Mesenchymal stem cell (in vitro differentiated cells and primary cell): ENCODE data around the gene SLC16A14.

ENCODE experiments used
- DNase-seq: peaks from one replicate; pipeline ENCODE4 v3.0.0-alpha.2; 2013
- H2AFZ ChIP-seq: one replicate; pipeline ENCODE4 v1.6.1; 2013; ENCODE audit warnings: low read depth, mild to moderate bottlenecking, control low read depth, inconsistent platforms, low read length, moderate library complexity
- H2AK5ac ChIP-seq: 2 replicates; pipeline ENCODE4 v1.6.1; 2013; ENCODE audit warnings: low read length, moderate library complexity, mild to moderate bottlenecking, inconsistent platforms; ENCODE audit not compliant: severe bottlenecking
- H2BK120ac ChIP-seq: one replicate; pipeline ENCODE4 v1.6.1; 2013; ENCODE audit warnings: low read depth, mild to moderate bottlenecking, inconsistent platforms, low read length, moderate library complexity
- H2BK12ac ChIP-seq, 2 experiments: one replicate each; pipeline ENCODE4 v1.6.1; 2013; ENCODE audit warnings: inconsistent platforms in 2 of 2, low read length in 2 of 2, mild to moderate bottlenecking in 2 of 2, moderate library complexity in 2 of 2, control low read depth in 1 of 2
- H2BK15ac ChIP-seq: one replicate; pipeline ENCODE4 v1.6.1; 2013; ENCODE audit warnings: mild to moderate bottlenecking, low read depth, inconsistent platforms; ENCODE audit not compliant: poor library complexity, severe bottlenecking
- H2BK5ac ChIP-seq: 2 replicates; pipeline ENCODE4 v1.6.1; 2013; ENCODE audit warnings: low read depth, mild to moderate bottlenecking, low read length, control low read depth, inconsistent platforms; ENCODE audit not compliant: poor library complexity, severe bottlenecking
- H3K14ac ChIP-seq, 2 experiments: one replicate each; pipeline ENCODE4 v1.6.1; 2013; ENCODE audit warnings: inconsistent platforms in 2 of 2, low read length in 2 of 2, control low read depth in 1 of 2, mild to moderate bottlenecking in 1 of 2, moderate library complexity in 1 of 2
- H3K18ac ChIP-seq, 2 experiments: one replicate each; pipeline ENCODE4 v1.6.1; 2013; ENCODE audit warnings: inconsistent platforms in 2 of 2, low read length in 2 of 2, control low read depth in 1 of 2, low read depth in 1 of 2, mild to moderate bottlenecking in 1 of 2
- H3K23ac ChIP-seq, 2 experiments: one replicate each; pipeline ENCODE4 v1.6.1; 2013; ENCODE audit warnings: inconsistent platforms in 2 of 2, low read length in 2 of 2, mild to moderate bottlenecking in 2 of 2, moderate library complexity in 2 of 2, control low read depth in 1 of 2
- H3K27ac ChIP-seq: 2 replicates; pipeline ENCODE4 v1.5.1; 2013; ENCODE audit warnings: mild to moderate bottlenecking, moderate library complexity, low read length, control low read depth, inconsistent platforms; ENCODE audit not compliant: poor library complexity, severe bottlenecking
- H3K27me3 ChIP-seq, 2 experiments: 2 replicates each; pipeline versions ENCODE4 v1.6.1 to v1.7.0; 2013; ENCODE audit warnings: low read length in 2 of 2, mild to moderate bottlenecking in 2 of 2, moderate library complexity in 2 of 2, control low read depth in 1 of 2, inconsistent platforms in 1 of 2; ENCODE audit not compliant: control insufficient read depth in 1 of 2, insufficient read depth in 1 of 2
- H3K36me3 ChIP-seq, 2 experiments: 2 replicates each; pipeline versions ENCODE4 v1.6.1 to v1.7.0; 2013; ENCODE audit warnings: low read length in 2 of 2, control low read depth in 1 of 2, inconsistent platforms in 1 of 2, low read depth in 1 of 2, mild to moderate bottlenecking in 1 of 2; ENCODE audit not compliant: insufficient read depth in 2 of 2, control insufficient read depth in 1 of 2
- H3K4ac ChIP-seq, 2 experiments: one replicate each; pipeline ENCODE4 v1.6.1; 2013; ENCODE audit warnings: inconsistent platforms in 2 of 2, low read length in 2 of 2, mild to moderate bottlenecking in 2 of 2, moderate library complexity in 2 of 2, control low read depth in 1 of 2, low read depth in 1 of 2
- H3K4me1 ChIP-seq: 2 replicates; pipeline ENCODE4 v1.6.1; 2013; ENCODE audit warnings: low read depth, low read length, control low read depth; ENCODE audit not compliant: control insufficient read depth, insufficient read depth
- H3K4me2 ChIP-seq: 2 replicates; pipeline ENCODE4 v1.6.1; 2013; ENCODE audit warnings: low read length, mild to moderate bottlenecking, inconsistent platforms; ENCODE audit not compliant: poor library complexity, severe bottlenecking
- H3K4me3 ChIP-seq, 2 experiments: 2 replicates each; pipeline versions ENCODE4 v1.5.1 to v1.7.0; 2013; ENCODE audit warnings: low read length in 2 of 2, mild to moderate bottlenecking in 2 of 2, control low read depth in 1 of 2, low read depth in 1 of 2; ENCODE audit not compliant: insufficient read depth in 1 of 2
- H3K79me1 ChIP-seq: replicated peaks from 2 replicates; pipeline ENCODE4 v1.6.1; 2013; ENCODE audit warnings: mild to moderate bottlenecking, control low read depth, low read length, inconsistent platforms; ENCODE audit not compliant: poor library complexity, severe bottlenecking
- H3K9ac ChIP-seq: 2 replicates; pipeline ENCODE4 v1.7.0; 2013; ENCODE audit warnings: mild to moderate bottlenecking, low read length, moderate library complexity
- H3K9me3 ChIP-seq: 2 replicates; pipeline ENCODE4 v1.7.0; 2013; ENCODE audit warnings: mild to moderate bottlenecking, low read length; ENCODE audit not compliant: control insufficient read depth
- H4K8ac ChIP-seq: one replicate; pipeline ENCODE4 v1.6.1; 2013; ENCODE audit warnings: inconsistent platforms, mild to moderate bottlenecking, low read length, moderate library complexity
- H4K91ac ChIP-seq: one replicate; pipeline ENCODE4 v1.6.1; 2013; ENCODE audit warnings: mild to moderate bottlenecking, low read length, inconsistent platforms
- WGBS: methylation state at CpG from one replicate; pipeline ENCODE4 v1.1.7; 2013; ENCODE audit warnings: mixed read lengths; 5-methylcytosine and 5-hydroxymethylcytosine counted together

SLC16A14 gene

GRCh38 chr2:230068016-230068650, 591 bp downstream of the SLC16A14 start:
- under 1% methylated on average over 52 of the region's 60 CpGs for WGBS
- no peak overlapping the region for H3K4ac ChIP-seq
- no peak overlapping the region for H3K14ac ChIP-seq
- no peak overlapping the region for H2BK120ac ChIP-seq
- H3K36me3 ChIP-seq, result no peaks in the 10 kb centered on the region
- no peak overlapping the region for H2BK12ac ChIP-seq
- peak overlapping the region in 1 of 2 experiments; percentile 16 for H3K18ac ChIP-seq
- no peak overlapping the region for H4K91ac ChIP-seq
- peaks cover 0 to 5% of the 10 kb centered on the region in 2 experiments for H3K27me3 ChIP-seq
- no peak overlapping the region for H2BK15ac ChIP-seq
- peak overlapping the region; percentile 62 for H2AFZ ChIP-seq
- peak overlapping the region; percentile 27 for H4K8ac ChIP-seq
- no peak overlapping the region for H2AK5ac ChIP-seq
- H3K27ac ChIP-seq, result no peak overlapping the region
- H2BK5ac ChIP-seq, result no peak overlapping the region
- peaks cover 13% of the 10 kb centered on the region for H3K4me1 ChIP-seq
- peak overlapping the region; percentile 81 for H3K9ac ChIP-seq
- peak overlapping the region in 1 of 2 experiments; percentile 51 for H3K23ac ChIP-seq
- peak; percentile 72 for DNase-seq
- H3K79me1 ChIP-seq, result no peaks in the 10 kb centered on the region
- peak overlapping the region; percentile 61 to 77 for H3K4me3 ChIP-seq
- peaks cover 6% of the 10 kb centered on the region for H3K9me3 ChIP-seq
- peak overlapping the region; percentile 84 for H3K4me2 ChIP-seq

- DNase-seq, result no peak
- Histone ChIP-seq H2BK120ac (no peak overlapping the region), H2BK15ac (no peak overlapping the region), H3K18ac (no peak overlapping the region), H4K91ac (no peak overlapping the region), H3K4ac (no peak overlapping the region), H3K27ac (no peak overlapping the region), H2BK12ac (no peak overlapping the region), H3K14ac (no peak overlapping the region), H3K4me2 (no peak overlapping the region), H3K4me1 (no peaks in the 10 kb centered on the region), H3K27me3 (no peaks in the 10 kb centered on the region), H3K9me3 (no peaks in the 10 kb centered on the region), H2AK5ac (no peak overlapping the region), H2BK5ac (no peak overlapping the region), H3K36me3 (no peaks in the 10 kb centered on the region), H3K9ac (no peak overlapping the region), H3K4me3 (no peak overlapping the region), H2AFZ (no peak overlapping the region), H3K79me1 (no peaks in the 10 kb centered on the region), H4K8ac (no peak overlapping the region), H3K23ac (no peak overlapping the region)
- WGBS, result 90% methylated on average over 3 of the region's 3 CpGs
Observed at GRCh38 chr2:230060672-230061293, 7.9 kb downstream of the SLC16A14 start.

GRCh38 chr2:230053753-230054478, 14.8 kb downstream of the SLC16A14 start:
- DNase-seq, result peak; percentile 3
- no peaks in the 10 kb centered on the region for H3K27me3 ChIP-seq
- H2BK12ac ChIP-seq, result no peak overlapping the region
- H3K27ac ChIP-seq, result peak overlapping the region; percentile 29
- H3K4me2 ChIP-seq, result no peak overlapping the region
- H4K8ac ChIP-seq, result no peak overlapping the region
- no peak overlapping the region for H3K4ac ChIP-seq
- H2BK5ac ChIP-seq, result peak overlapping the region; percentile 8
- H2BK15ac ChIP-seq, result no peak overlapping the region
- H3K4me3 ChIP-seq, result no peak overlapping the region
- no peak overlapping the region for H2AFZ ChIP-seq
- no peaks in the 10 kb centered on the region for H3K4me1 ChIP-seq
- H3K23ac ChIP-seq, result no peak overlapping the region
- no peak overlapping the region for H3K18ac ChIP-seq
- no peak overlapping the region for H2BK120ac ChIP-seq
- no peak overlapping the region for H4K91ac ChIP-seq
- H3K14ac ChIP-seq, result no peak overlapping the region
- no peaks in the 10 kb centered on the region for H3K79me1 ChIP-seq
- H3K9me3 ChIP-seq, result no peaks in the 10 kb centered on the region
- H3K9ac ChIP-seq, result peak overlapping the region; percentile 23
- peak overlapping the region; percentile 91 for H2AK5ac ChIP-seq
- 90% methylated on average over 2 of the region's 2 CpGs for WGBS
- H3K36me3 ChIP-seq, result no peaks in the 10 kb centered on the region

- Histone ChIP-seq H2BK120ac (no peak overlapping the region), H3K4me2 (no peak overlapping the region), H2BK15ac (no peak overlapping the region), H3K4me3 (no peak overlapping the region), H3K9me3 (no peaks in the 10 kb centered on the region), H2BK12ac (no peak overlapping the region), H2BK5ac (no peak overlapping the region), H3K9ac (peak overlapping the region; percentile 37), H3K18ac (no peak overlapping the region), H3K4me1 (no peaks in the 10 kb centered on the region), H2AFZ (no peak overlapping the region), H4K91ac (no peak overlapping the region), H3K79me1 (no peaks in the 10 kb centered on the region), H2AK5ac (no peak overlapping the region), H3K4ac (no peak overlapping the region), H3K23ac (no peak overlapping the region), H3K36me3 (no peaks in the 10 kb centered on the region), H4K8ac (no peak overlapping the region), H3K27me3 (no peaks in the 10 kb centered on the region), H3K27ac (no peak overlapping the region), H3K14ac (no peak overlapping the region)
- WGBS, result no CpG with 5 or more reads among the region's 2 CpGs
- DNase-seq, result peak; percentile 15
Observed at GRCh38 chr2:230052299-230052698, 16.4 kb downstream of the SLC16A14 start.
